ENCODE measurements around the gene RIMBP2. TPM values are rescaled to one million over a fixed set of nuclear protein-coding genes. Genes with fewer than 3 reads are reported as not detected.
"Not testable (repeated sequence)": the region's sequence is repeated elsewhere in the genome, so short reads cannot be mapped to it uniquely, and the experiment has no call there.

The RIMBP2 gene
- total RNA-seq, 1 donor from 2014 or later, result not detected

GRCh38 chr12:130742112-130742511 lies 26.0 kb upstream of the RIMBP2 start:
- DNase-seq (ENCODE audit: low spot score), result no peak
- no peak for ATAC-seq

GRCh38 chr12:130739571-130739970 lies 23.5 kb upstream of the RIMBP2 start:
- DNase-seq (ENCODE audit: low spot score), result no peak
- ATAC-seq, result no peak

GRCh38 chr12:130738403-130738802 lies 22.3 kb upstream of the RIMBP2 start:
- ATAC-seq; DNase-seq (ENCODE audit: low spot score): not testable (repeated sequence)

DNA sequence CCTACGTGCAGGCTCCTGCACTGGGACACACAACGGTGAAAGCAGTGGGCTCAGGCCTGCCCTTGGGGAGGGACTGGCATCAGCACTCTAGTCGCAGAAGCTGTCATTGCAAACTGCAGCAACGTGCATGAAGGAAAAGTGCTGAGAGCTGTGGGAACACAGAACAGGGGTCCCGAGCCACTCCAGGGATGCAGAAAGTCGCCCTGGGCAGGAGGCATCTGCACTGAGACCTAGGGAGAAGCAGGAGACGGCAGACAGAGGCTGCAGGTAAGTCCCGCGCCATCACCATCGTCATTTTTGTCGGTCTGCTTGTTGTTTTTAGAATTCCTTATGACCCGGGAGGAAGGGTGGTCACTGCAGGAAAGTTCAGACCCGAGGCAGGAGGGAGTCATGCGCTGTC lies 21.6 kb upstream of the RIMBP2 start:
- DNase-seq (ENCODE audit: low spot score) (no peak), ATAC-seq (no peak)

- no peak for ATAC-seq
- no peak for DNase-seq (ENCODE audit: low spot score)
Measured at GRCh38 chr12:130729344-130729743, 13.2 kb upstream of the RIMBP2 start.

DNA sequence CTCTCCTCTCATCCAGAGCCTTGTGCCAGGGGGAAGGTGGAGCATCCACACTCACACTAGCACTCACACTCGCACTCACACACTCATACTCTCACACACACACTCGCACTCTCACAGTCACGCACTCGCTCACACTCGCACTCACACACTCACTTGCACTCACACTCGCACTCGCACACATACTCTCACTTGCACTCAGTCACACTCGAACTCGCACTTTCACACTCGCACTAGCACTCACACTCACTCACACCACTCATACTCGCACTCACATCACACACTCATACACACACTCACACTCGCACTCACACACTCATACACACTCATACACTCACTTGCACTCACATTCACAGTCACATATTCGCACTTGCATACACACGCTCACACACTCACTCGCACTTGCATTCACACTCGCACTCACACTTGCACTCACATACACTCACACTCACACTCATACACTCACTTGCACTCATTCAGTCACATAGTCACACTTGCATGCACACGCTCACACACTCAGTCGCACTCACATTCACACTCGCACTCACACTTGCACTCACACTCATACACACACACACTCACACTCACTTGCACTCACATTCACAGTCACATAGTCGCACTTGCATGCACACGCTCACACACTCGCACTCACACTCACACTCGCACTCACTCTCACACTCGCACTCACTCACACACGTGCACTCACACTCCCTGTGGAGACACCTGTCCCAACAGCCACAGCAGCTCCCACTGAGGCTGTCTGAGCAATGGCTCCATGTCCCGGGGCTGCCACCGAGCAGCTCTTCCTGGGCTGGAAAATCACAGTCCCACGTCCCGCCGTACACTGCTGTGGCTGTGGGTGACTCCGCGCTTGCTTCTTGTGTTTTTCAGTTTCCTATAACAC lies 12.3 kb upstream of the RIMBP2 start:
- ATAC-seq, result no peak
- no peak for DNase-seq (ENCODE audit: low spot score)

DNA sequence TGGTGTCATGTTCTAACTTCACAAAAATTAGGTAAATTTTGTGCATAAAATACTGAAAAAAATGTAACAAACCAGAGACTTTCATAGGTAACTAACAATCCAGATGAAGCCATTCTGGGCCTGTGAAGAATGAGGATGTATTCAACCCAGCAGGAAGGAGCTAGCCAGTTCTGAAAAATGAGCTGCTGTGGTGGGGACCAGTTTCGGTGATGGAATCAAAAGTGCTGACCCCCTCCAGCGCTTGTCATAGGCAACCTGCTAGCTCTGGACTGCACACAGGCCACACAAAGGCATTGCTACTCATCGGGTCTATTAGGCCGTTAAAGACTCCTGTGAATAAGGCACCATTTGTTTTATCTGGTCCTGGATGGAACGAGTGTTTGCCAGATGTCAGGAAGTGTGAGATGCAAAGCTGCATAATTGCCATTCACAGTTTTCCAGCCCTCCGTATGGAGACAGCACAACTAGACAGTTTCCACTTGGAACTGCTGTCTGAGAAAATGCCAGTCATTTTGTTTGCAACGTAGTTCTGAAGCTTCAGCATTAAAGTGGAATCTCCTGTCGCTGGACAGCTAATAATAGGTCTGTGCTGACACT lies 3.3 kb upstream of the RIMBP2 start:
- ATAC-seq, result no peak
- no peak for DNase-seq (ENCODE audit: low spot score)

DNA sequence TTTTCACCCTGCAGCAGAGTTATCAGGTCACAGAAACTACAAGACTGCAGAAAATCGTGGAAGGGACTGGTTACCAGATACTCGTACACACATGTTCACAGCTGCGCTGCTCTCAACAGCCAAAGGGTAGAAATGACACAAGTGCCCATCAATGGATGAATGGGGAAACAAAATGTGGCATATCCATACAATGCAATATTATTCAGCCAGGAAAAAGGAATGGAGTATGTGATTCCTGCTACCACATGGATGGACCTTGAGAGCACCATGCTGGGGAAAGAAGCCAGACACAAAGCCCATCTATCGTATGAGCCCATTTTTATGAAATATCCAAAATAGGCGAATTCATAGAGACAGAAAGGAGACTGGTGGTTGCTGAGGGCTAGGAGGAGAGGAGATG lies 1.7 kb upstream of the RIMBP2 start:
- DNase-seq (ENCODE audit: low spot score) (no peak), ATAC-seq (no peak)

DNA sequence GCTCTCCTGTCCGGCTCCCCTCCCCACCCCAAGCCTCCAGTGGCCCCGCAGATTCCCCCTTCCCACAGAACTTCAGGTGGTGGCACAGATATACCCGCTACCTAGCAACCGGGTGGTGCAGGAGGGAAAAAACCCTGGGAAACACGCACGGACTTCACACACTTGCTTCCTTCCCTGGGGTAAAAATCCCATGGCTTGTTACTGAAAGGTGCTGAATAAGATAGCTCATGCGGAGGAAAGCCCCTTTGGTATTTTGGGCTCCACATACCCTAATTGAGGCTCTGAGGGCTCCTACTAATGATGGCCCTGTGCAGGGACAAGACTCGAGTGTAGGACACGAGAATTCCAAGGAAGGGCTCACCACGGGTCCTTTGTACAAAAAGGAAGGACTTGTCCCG lies 869 bp upstream of the RIMBP2 start:
- DNase-seq (ENCODE audit: low spot score) (no peak), ATAC-seq (no peak)

- DNase-seq (ENCODE audit: low spot score) (no peak), ATAC-seq (no peak)
Measured at GRCh38 chr12:130715150-130715997, 725 bp downstream of the RIMBP2 start.

DNA sequence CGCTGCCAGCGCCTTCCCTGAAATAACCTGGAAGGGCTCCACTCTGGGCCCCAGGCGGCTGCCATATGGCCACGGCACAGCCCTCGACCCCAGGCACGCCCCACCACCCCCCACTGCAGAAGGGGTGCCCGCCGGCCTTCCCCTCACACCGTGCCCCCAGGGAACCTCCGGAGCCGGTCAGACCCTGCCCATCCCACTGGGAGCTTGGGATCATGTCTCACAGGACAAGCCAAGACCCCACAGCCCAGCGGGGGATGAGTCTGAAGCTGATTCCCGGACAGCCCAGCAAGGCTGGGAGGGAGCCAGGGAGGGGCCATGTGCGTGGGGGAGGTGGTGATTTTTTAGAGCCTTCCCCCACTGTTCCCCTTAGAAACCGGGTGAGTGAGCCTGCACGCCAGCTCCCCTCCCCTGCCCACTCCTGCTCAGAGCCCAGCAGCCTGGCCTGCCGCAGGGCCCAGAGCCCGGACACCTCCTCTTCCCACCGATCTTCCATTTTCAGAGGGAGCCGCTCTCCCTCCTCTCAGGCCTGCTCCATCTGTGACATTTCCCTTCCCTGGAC lies 1.4 kb downstream of the RIMBP2 start:
- DNase-seq (ENCODE audit: low spot score) (no peak), ATAC-seq (no peak)

GRCh38 chr12:130714091-130714590 lies 2.0 kb downstream of the RIMBP2 start:
- ATAC-seq (no peak), DNase-seq (ENCODE audit: low spot score) (no peak)

DNA sequence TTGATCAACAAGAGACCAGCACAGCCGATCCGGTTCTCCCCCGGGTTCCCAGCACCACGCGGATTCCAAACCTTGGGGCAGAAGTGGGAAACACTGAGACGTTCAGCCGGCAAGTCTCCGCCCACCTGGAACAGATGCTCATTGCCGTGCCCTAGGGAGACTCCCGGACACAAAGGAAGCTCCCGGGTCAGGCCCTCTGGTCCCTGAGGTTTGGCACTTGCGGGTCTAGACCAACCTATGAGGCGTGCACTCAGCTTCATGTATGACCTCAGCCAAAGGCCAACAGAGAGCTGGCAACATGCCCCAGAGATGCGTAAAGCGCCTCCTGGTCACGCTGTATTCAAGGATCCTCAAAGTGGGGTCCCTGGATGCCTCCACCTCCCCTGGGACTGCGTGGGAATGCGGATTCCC lies 2.5 kb downstream of the RIMBP2 start:
- DNase-seq (ENCODE audit: low spot score) (no peak), ATAC-seq (no peak)

GRCh38 chr12:130712346-130713065 lies 3.6 kb downstream of the RIMBP2 start:
- ATAC-seq (no peak), DNase-seq (ENCODE audit: low spot score) (no peak)

- DNase-seq (ENCODE audit: low spot score) (no peak), ATAC-seq (no peak)
Measured at GRCh38 chr12:130711756-130712155, 4.3 kb downstream of the RIMBP2 start.

DNA sequence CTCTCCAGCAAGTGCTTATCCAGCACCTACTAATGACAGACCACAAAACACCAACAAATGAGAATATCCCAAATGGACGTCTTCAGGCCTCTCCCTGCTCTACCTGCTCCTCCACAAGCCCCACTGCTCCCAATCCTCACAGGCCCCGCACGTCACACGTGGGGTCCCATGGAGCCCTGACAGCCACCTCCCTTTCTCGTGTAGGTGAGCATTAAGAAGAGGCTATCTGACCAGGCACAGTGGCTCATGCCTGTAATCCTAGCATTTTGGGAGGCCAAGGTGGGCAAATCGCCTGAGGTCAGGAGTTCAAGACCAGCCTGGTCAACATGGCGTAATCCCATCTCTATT lies 5.4 kb downstream of the RIMBP2 start:
- ATAC-seq (no peak), DNase-seq (ENCODE audit: low spot score) (no peak)

- ATAC-seq (no peak), DNase-seq (ENCODE audit: low spot score) (no peak)
Measured at GRCh38 chr12:130709971-130710732, 5.9 kb downstream of the RIMBP2 start.

- no peak for DNase-seq (ENCODE audit: low spot score)
- no peak for ATAC-seq
Measured at GRCh38 chr12:130709151-130709970, 6.7 kb downstream of the RIMBP2 start.

DNA sequence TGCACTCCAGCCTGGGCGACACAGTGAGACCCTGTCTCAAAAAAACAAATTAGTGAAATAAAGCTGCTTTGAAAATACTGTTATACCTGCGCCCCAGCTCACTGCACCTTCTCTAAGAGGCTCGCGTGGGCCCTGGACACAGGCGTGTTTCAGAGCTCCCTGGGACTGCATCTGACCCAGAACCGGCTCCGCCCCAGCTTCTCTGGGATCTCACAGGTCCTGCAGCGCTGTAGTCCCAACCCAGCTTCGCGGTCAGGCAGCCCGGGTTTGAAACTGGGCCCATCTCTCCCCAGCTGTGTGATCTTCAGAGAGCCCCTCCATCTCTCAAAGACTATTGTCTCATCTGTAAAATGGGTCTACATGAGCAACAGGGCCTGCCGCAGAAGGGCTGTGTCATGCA lies 7.5 kb downstream of the RIMBP2 start:
- ATAC-seq (no peak), DNase-seq (ENCODE audit: low spot score) (no peak)

Data from left lobe of liver (tissue), 2 donors.